LNCAP (cell line): ENCODE measurements around the gene MROH2B.

Experiments
- TF ChIP-seq, protein P1 (sequence below): fragments of 450-650 bp; IDR thresholded peaks from 2 replicates; pipeline ENCODE4 v1.5.1; 2017; ENCODE audit warnings: mild to moderate bottlenecking

MROH2B gene

GRCh38 chr5:40962207-40962955 lies 108.8 kb downstream of the MROH2B start:
- TF ChIP-seq, protein P1, sequence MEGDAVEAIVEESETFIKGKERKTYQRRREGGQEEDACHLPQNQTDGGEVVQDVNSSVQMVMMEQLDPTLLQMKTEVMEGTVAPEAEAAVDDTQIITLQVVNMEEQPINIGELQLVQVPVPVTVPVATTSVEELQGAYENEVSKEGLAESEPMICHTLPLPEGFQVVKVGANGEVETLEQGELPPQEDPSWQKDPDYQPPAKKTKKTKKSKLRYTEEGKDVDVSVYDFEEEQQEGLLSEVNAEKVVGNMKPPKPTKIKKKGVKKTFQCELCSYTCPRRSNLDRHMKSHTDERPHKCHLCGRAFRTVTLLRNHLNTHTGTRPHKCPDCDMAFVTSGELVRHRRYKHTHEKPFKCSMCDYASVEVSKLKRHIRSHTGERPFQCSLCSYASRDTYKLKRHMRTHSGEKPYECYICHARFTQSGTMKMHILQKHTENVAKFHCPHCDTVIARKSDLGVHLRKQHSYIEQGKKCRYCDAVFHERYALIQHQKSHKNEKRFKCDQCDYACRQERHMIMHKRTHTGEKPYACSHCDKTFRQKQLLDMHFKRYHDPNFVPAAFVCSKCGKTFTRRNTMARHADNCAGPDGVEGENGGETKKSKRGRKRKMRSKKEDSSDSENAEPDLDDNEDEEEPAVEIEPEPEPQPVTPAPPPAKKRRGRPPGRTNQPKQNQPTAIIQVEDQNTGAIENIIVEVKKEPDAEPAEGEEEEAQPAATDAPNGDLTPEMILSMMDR = peak; percentile 17; the same call in 1 of the 2 replicates

DNA sequence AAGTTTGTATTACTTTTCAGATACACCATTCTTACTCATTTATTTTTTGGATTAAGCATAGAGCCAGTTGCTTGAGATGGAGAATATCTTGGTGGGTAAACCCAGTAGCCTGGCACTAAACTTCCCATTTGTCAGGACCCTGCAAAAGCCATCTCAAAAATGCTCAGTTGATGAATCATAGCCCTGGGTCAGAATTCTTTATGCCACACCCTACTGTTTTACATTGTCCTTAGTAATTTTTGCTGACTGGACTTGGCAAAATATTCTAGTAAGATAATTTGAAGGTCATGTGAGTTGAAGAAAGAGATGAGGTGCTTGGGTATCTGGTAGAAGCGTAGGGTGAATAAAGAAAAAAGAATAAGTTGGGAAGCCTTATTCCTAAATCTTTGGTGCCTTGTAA lies 111.1 kb downstream of the MROH2B start:
- TF ChIP-seq, protein P1 = no peak

- TF ChIP-seq, protein P1 = no peak
Measured at GRCh38 chr5:40958811-40959210, 112.3 kb downstream of the MROH2B start.

DNA sequence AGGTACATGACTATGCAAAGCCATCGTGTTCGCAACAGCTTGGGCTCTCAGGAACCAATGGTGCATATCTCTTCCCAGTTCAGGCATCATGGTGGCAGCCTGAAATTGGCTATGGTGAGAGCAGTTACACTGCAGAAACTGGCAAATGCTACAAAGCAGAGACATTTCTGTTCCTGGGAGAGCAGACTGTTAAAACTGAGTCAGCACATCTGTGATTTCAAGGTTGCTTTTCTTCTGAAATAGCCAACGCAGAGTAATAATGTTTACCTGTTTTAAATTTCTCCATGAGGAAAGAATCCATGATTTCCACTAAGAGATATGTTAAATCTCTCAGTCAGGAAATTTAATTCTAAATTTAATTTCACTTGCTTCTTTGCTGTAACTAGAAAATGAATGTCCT lies 114.1 kb downstream of the MROH2B start:
- TF ChIP-seq, protein P1 = no peak

- TF ChIP-seq, protein P1 = no peak
Measured at GRCh38 chr5:40955313-40955712, 115.8 kb downstream of the MROH2B start.
